WERI-Rb-1 (cell line): ENCODE data around the gene CDHR3.

Experiments
- DNase-seq: peaks from one replicate; pipeline ENCODE4 v3.0.0-alpha.2; 2020
- H3K27ac ChIP-seq: fragments of 250-450 bp; sonication (Bioruptor Pico); 2 replicates; pipeline ENCODE4 v1.5.1; 2020; ENCODE audit warnings: mild to moderate bottlenecking, moderate library complexity
- H3K27me3 ChIP-seq: fragments of 250-450 bp; sonication (Bioruptor Pico); 2 replicates; pipeline ENCODE4 v1.5.1; 2021; ENCODE audit warnings: mild to moderate bottlenecking, low read depth, moderate library complexity; ENCODE audit not compliant: insufficient read depth, severe bottlenecking
- H3K36me3 ChIP-seq: fragments of 250-450 bp; sonication (Bioruptor Pico); 2 replicates; pipeline ENCODE4 v1.5.1; 2020; ENCODE audit warnings: mild to moderate bottlenecking, moderate library complexity
- H3K4me3 ChIP-seq: 2 replicates; pipeline ENCODE4 v1.5.1; 2011; ENCODE audit warnings: low read depth, mild to moderate bottlenecking, control low read depth, low read length
- H3K9me3 ChIP-seq: fragments of 250-450 bp; sonication (Bioruptor Pico); 2 replicates; pipeline ENCODE4 v1.5.1; 2021; ENCODE audit warnings: mild to moderate bottlenecking, moderate library complexity; ENCODE audit not compliant: severe bottlenecking
- CTCF ChIP-seq: IDR thresholded peaks from 2 replicates; pipeline ENCODE4 v1.5.1; 2011; ENCODE audit warnings: low read depth, mild to moderate bottlenecking, control low read depth, inconsistent platforms, low read length

The CDHR3 gene

DNA sequence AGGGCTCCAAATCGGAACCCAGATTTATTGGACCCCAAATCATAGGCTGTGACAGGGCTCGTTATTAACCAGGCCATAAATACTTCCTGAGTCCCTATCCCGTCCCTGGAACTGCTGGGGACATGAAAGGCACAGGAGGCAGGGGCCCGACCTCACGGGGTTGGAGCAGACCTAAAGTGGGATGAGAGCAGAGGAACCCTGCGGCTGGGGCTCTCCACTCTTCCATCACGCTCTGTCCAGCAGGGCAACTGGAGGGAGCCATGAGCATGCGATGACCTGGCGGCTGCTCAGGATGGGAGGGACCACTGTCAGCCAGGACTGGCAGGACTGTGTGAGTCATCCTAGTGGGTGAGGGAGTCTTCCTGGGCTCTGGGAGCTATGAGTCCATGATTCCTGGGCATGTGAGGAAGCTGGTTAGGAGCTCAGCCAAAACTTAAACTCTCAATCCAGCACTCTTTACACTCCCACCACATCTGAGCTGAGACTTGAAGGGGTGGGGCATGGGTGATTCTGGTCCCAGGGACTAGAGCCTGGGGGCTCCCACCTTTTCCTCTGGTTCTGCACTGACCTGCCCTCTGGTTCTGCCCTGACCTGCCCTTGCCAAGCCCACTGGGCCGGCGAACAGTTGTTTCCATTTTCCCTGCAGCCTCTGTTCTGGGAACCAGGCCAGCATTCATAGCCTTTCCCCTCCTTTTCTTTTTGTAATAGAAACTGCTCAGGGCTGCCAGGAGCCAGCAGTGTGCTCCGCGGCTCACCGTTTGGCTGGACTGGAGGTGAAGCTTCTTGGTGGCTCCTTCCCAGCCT, 101.9 kb downstream of the CDHR3 start:
- no peak for DNase-seq
- Histone ChIP-seq H3K4me3 (no peak overlapping the region), H3K27me3 (no peaks in the 10 kb centered on the region), H3K27ac (peak overlapping the region; percentile 21; the same call in 1 of the 2 replicates), H3K9me3 (no peaks in the 10 kb centered on the region), H3K36me3 (no peaks in the 10 kb centered on the region)
- no peak for TF ChIP-seq CTCF

- Histone ChIP-seq H3K9me3 (no peaks in the 10 kb centered on the region), H3K36me3 (no peaks in the 10 kb centered on the region), H3K4me3 (no peak overlapping the region), H3K27ac (no peak overlapping the region), H3K27me3 (no peaks in the 10 kb centered on the region)
- no peak for TF ChIP-seq CTCF
- no peak for DNase-seq
Observed at GRCh38 chr7:106065575-106066500, 102.8 kb downstream of the CDHR3 start.

DNA sequence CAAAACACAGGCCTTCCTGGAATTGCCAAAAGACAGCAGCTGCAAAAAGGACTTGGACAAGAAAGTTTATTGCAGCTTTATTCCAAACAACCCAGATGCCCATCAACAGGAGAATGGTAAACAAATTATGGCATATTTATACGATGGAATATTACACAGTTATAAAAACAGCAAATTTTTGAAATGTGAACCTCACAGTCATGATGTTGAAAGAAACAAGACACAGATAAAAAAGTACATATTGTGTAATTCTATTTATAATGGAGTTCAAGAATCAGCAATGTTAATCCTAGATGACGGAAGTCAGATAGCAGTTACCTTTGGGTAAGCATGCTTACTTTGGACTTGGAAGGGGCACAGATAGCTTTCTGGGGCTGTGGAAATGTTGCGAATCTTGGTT, 104.6 kb downstream of the CDHR3 start:
- Histone ChIP-seq H3K36me3 (no peaks in the 10 kb centered on the region), H3K9me3 (no peaks in the 10 kb centered on the region), H3K4me3 (no peak overlapping the region), H3K27me3 (no peaks in the 10 kb centered on the region), H3K27ac (no peak overlapping the region)
- DNase-seq, result no peak
- TF ChIP-seq CTCF, result no peak

- Histone ChIP-seq H3K4me3 (no peak overlapping the region), H3K27ac (no peak overlapping the region), H3K36me3 (no peaks in the 10 kb centered on the region), H3K27me3 (no peaks in the 10 kb centered on the region), H3K9me3 (no peaks in the 10 kb centered on the region)
- no peak for DNase-seq
- TF ChIP-seq CTCF, result no peak
Observed at GRCh38 chr7:106068538-106068961, 105.5 kb downstream of the CDHR3 start.

DNA sequence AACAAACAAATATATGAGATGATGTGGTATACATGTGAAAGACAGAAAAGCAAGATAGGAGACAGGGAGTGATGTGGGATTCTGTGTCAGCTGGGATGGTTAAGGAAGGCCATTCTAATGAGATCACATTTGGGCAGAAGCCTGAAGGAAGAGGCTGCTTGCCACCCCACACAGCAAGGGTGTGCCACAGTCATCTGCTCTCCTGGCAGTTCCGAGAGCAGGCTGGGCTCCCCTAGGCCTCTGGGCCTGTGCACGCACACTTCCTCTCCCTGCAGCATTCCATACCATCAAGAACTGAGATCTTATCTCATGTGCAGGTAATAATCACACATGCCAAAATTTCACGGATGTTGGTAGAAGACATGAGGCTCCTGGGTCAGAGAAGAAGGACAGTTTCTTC, 105.9 kb downstream of the CDHR3 start:
- Histone ChIP-seq H3K36me3 (no peaks in the 10 kb centered on the region), H3K27me3 (no peaks in the 10 kb centered on the region), H3K4me3 (no peak overlapping the region), H3K27ac (no peak overlapping the region), H3K9me3 (no peaks in the 10 kb centered on the region)
- TF ChIP-seq CTCF, result no peak
- DNase-seq, result no peak
